NB4 (cell line): ENCODE measurements around the gene IGFBP6.

Source experiments
- DNase-seq: peaks from one replicate; pipeline ENCODE4 v3.0.0; 2010; ENCODE audit warnings: low read depth
- H3K4me3 ChIP-seq: one replicate; pipeline ENCODE4 v1.5.1; 2011; ENCODE audit warnings: mild to moderate bottlenecking, low read depth, low read length, moderate library complexity
- CTCF ChIP-seq: IDR thresholded peaks from one replicate; pipeline ENCODE4 v1.5.1; 2012; ENCODE audit warnings: low read depth, low read length
- MAX ChIP-seq: IDR thresholded peaks from 2 replicates; pipeline ENCODE4 v1.6.1; 2011; ENCODE audit warnings: low read depth, low read length
- MYC ChIP-seq: IDR thresholded peaks from 2 replicates; pipeline ENCODE4 v1.6.1; 2011; ENCODE audit warnings: low read depth, low read length
- POLR2A ChIP-seq: IDR thresholded peaks from 2 replicates; pipeline ENCODE4 v1.6.1; 2011; ENCODE audit warnings: mild to moderate bottlenecking; ENCODE audit not compliant: insufficient read length; ENCODE audit errors: extremely low read depth

IGFBP6 gene

GRCh38 chr12:53069621-53070410, 27.7 kb upstream of the IGFBP6 start:
- no peak for DNase-seq
- no peak for TF ChIP-seq POLR2A
- TF ChIP-seq MYC: no peak
- no peak for TF ChIP-seq MAX
- TF ChIP-seq CTCF: no peak
- no peak overlapping the region for H3K4me3 ChIP-seq

GRCh38 chr12:53070877-53071492, 26.5 kb upstream of the IGFBP6 start:
- H3K4me3 ChIP-seq: no peak overlapping the region
- TF ChIP-seq MYC (no peak), CTCF (no peak), POLR2A (no peak), MAX (no peak)
- DNase-seq: peak; percentile 40

- TF ChIP-seq MYC (no peak), POLR2A (no peak), MAX (no peak), CTCF (no peak)
- no peak for DNase-seq
Observed at GRCh38 chr12:53071591-53072551, 25.6 kb upstream of the IGFBP6 start.

GRCh38 chr12:53073881-53074280, 23.6 kb upstream of the IGFBP6 start:
- TF ChIP-seq MYC: no peak
- no peak for TF ChIP-seq CTCF
- TF ChIP-seq POLR2A: no peak
- TF ChIP-seq MAX: no peak
- DNase-seq: no peak
- H3K4me3 ChIP-seq: no peak overlapping the region

More at GRCh38 chr12:53071591-53072551, 25.6 kb upstream of the IGFBP6 start:
- no peak overlapping the region for H3K4me3 ChIP-seq

- DNase-seq: no peak
- TF ChIP-seq MAX: no peak
- TF ChIP-seq MYC: no peak
- TF ChIP-seq CTCF: no peak
- no peak for TF ChIP-seq POLR2A
- H3K4me3 ChIP-seq: no peak overlapping the region
Observed at GRCh38 chr12:53074283-53074998, 23.0 kb upstream of the IGFBP6 start.
